HG03469 (cell line): Measurements from ENCODE around the gene ACOT7.
"Not testable (repeated sequence)": the region's sequence is repeated elsewhere in the genome, so short reads cannot be mapped to it uniquely, and the experiment has no call there.

Experiments
- ATAC-seq: cut with Tn5 transposase; IDR thresholded peaks from one replicate; pipeline ENCODE4 v1.9.1; 2021; ENCODE audit warnings: mild to moderate bottlenecking, moderate library complexity, moderate number of reproducible peaks; ENCODE audit not compliant: unreplicated experiment

Gene ACOT7, protein sequence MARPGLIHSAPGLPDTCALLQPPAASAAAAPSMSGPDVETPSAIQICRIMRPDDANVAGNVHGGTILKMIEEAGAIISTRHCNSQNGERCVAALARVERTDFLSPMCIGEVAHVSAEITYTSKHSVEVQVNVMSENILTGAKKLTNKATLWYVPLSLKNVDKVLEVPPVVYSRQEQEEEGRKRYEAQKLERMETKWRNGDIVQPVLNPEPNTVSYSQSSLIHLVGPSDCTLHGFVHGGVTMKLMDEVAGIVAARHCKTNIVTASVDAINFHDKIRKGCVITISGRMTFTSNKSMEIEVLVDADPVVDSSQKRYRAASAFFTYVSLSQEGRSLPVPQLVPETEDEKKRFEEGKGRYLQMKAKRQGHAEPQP

GRCh38 chr1:6393400-6394187 is at the start of gene ACOT7:
Gene ACOT7, minus strand, starts transcription at chr1:6393767. Its CDS starts 368 bp downstream, at chr1:6393399.
- peak; percentile 57 for ATAC-seq

DNA sequence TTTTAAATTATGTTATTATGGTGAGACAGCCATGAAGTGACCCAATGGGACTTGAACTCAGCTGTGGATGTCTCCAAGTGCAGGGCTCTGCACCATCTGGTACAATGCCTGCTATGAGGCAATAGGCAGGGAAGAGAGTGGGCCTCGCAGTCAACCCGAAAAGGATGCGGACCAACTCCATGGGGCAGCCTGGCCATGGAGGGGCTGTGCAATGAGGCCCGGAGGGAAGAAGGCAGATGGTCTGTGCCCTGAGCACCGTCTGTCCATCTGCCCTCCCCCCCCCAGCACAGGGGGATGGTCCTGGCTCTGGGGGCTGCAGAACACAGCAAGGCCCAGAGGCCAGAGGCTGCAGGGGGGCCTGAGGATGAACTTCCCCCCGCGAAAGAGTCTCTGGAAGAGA is 48.0 kb upstream of the ACOT7 start:
- no peak for ATAC-seq

GRCh38 chr1:6440198-6441126 is 46.9 kb upstream of the ACOT7 start:
- ATAC-seq: no peak

DNA sequence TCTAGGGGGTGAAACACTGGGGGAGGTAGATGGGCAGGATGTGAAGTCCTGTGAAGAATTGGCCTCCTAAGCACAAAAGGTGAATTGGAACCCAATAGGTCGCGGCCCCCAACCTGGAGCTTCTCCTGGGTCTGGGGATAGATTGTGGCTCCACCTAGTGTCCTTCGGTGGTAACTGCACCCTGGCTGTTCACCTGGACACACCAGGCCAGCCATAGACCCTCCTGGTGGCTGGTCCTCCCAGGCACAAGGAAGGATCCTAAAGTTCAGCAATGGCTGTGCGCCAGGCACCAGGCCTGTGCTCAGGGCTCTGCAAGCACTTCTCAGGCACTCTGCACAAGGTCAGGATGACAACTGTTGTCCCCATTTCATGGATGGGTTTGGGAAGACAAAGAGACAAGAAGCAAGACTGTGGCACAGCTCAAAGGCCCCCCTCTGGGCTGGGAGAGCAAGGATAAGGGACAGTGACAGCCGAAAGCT is 44.5 kb upstream of the ACOT7 start:
- ATAC-seq: no peak

DNA sequence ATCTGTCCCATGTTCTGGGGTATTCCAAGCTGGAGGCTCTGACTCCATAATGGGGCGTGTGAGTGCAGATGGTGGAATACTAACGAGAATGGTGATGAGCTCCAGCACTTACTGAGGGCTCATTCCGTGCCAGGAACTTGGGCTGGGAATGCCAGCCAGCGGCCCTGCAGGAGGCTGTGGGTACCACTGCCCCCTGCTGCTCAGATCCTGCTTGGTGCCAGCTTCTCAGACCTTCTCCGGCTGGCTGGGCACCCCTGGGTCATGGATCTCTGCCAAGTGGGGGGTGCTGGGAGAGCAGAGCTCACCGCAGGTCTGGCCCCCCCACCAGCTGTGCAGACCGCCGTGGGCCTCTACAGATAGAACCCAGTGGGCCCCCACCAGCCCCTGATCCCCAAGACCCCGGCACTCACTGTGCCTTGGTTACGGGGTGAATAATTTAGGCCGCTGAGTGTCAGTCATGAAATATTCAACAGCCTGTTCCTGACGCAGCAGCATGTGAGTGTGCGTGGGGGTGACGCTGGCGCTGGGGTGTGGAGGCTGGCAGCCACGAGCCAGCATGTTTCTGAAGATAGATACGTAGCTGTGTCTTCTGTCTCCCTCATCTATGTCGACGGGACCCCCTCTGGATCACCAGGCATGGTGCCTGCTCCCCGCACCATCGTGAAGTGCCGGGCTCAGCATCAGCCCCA is 43.6 kb upstream of the ACOT7 start:
- ATAC-seq: not testable (repeated sequence)

DNA sequence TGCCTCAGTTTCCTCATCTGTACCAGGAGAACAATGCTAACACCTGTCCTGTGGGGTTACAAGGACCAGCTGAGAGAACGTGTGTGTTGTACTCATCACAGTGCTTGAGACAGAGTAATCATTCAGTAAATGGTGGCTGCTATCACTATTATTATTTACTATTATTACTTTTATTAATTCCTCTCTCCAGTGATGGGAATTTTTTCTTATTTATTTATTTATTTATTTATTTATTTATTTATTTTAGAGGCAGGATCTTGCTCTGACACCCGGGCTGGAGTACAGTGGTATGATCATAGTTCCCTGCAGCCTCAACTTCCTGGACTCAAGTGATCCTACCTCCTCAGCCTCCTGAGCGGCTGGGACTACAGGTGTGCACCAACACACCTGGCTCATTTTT is 42.7 kb upstream of the ACOT7 start:
- ATAC-seq: not testable (repeated sequence)

- ATAC-seq: no peak
Observed at GRCh38 chr1:6435547-6435946, 42.0 kb upstream of the ACOT7 start.

DNA sequence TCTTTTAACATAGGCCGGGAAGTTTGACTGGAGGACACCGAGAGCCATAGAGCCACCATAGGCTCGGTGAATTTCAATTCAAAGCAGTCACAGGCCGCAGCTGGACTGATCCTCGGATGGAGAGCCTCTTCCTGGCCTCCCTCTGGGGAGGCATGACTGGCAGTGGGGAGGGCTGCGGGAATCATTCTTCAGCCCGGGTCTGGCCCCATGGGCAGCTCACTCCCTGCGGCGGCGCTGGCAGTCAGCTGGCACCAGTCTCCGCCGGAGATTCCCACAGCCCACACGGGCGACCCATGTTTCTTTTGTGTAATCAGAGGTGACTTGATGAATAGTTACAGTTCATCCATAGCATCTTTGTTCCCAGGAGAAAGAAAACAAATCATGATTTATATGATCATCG is 41.6 kb upstream of the ACOT7 start:
- no peak for ATAC-seq

DNA sequence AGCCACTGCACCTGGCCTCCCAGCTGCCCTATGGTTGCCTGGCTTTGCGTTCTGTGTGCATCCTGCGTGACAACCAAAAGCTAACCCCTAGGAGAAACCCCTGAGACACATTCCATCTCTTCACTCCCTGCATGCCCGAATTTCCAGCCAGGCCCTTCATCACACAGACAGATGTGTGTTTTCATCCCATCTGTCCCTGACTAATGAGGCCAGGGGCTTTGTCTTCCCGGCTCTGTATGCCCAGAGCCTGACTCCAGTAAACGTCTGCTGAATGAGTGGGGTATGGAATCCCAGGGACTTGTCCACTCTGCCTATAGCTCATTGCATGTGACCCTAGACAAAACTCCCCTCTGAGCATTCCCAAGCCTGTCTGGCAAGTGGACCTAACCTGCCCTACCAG is 40.6 kb upstream of the ACOT7 start:
- ATAC-seq: no peak

DNA sequence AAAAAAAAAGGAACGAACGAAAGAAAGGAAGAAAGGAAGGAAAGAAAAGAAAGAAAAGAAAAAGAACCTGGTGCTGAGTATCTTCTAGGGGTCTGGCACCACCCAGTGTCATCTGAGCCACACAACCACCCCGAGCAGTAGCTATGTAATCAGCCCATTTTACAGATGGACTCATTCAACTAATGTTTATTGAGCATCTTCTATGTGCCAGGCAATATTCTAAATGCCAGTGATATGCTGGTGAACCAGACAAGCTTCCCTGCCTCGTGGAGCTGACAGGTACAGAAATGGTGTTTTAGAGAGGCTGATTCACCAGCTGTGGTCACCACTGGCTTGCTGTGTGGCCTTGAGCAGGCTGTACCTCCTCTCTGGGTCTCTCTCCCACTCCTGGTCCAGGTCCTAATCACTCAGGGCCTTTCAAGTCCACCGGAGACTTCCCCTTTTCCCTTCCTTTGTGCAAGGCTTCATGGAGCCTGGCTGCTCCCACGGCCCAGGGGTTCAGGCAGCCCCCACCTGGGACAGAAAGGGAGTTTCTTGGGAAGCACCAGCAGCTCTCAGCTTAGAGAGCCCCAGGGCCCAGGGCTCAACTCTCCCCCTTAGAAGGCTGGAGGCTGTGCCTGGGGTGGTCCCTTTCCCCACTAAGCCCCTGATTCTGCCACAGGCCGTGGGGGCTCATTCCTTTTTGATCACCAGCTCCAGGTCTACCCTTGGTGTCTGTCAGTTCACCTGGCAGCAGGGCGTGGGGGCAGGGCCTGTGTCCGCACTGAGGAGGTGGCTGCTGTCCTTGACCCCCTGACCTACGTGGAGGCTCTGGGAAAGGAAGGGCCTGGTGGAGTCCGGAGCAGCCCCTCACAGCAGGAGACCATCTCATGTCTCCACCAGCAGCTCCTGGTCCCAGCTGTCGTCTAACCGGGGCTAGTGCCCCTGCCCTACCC is 38.3 kb upstream of the ACOT7 start:
- ATAC-seq: not testable (repeated sequence)

DNA sequence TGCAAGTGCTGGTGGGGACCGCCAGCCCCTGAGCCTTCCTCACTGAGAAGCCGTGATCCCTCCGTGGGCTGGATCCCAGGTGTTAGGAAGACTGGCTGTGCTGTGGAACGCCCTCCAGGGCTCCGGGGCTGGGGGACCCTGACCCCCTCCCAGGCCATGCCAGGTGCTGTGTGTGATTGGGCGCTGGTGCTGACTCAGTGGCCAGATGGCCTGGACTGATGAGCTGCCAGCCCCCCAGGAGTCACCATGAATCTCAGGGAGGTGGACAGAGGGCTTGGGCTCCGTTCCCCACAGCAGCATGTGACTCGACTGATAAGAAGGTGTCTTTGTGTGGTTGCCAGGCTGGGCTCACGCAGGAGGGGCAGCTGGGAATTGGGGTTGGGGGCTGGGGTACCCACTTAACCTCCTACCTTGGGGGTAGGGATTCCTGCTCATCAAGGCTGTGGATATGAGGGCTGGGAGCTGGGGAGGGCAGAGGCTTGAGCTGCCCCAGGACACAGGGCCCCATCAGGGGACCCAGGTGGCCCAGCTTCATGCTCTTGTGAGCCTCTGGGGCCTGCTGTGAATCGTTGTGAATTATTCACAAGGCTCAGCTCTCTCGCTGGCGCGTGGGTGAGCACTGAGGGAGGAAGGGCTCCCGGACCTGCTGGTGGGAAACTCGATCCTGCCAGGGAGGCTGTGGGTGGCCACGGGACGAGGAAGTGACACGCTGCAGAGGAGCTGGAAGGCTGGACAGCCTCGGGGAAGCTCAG is 36.3 kb upstream of the ACOT7 start:
- not testable (repeated sequence) for ATAC-seq

DNA sequence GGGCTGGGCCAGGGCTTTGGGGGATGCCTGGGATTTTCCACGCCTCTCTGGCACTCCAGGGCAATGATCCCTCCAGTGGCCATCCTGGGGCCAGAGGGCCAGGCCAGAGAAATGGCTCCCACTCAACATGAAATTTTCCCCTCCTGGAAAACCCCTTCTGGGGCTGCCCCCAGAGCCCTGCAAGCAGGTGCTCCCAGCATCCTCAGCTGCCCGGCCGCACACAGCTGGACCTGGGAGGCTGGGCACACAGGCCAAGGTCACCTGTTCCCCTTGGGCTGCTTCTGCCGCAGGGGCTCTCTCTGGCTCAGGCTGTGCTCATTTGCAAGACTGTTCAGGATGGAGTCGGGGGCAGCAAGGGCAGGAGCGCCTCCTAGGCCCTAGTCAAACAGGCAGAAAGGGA is 34.9 kb upstream of the ACOT7 start:
- ATAC-seq: not testable (repeated sequence)

GRCh38 chr1:6427441-6428390 is 34.1 kb upstream of the ACOT7 start:
- ATAC-seq: no peak

GRCh38 chr1:6426972-6427350 is 33.4 kb upstream of the ACOT7 start:
- ATAC-seq: no peak

GRCh38 chr1:6426277-6426971 is 32.9 kb upstream of the ACOT7 start:
- ATAC-seq: no peak

GRCh38 chr1:6425658-6426057 is 32.1 kb upstream of the ACOT7 start:
- ATAC-seq: no peak
